MCF 10A (cell line): Measurements from ENCODE around the gene FAM111A. TPM values are rescaled to one million over a fixed set of nuclear protein-coding genes. Genes with fewer than 3 reads are reported as not detected.

Experiments
- BruUV-seq: library from RNA; stranded (reverse); fragments of 400-500 nt; replicated peaks from 2 replicates; lab custom pipeline; 2021; lab: Mats Ljungman, UMichigan
- CTCF ChIA-PET: fragments of 300-600 bp; sonication (Branson Sonifier 250); formaldehyde crosslinking; extraction: SDS; loops from one replicate; lab custom pipeline; 2021; ENCODE audit warnings: antibody characterized with exemption, inconsistent platforms; lab: Yijun Ruan, JAX
- POLR2A ChIA-PET: fragments of 300-600, 350-650 bp; sonication (Branson Sonifier 250); formaldehyde crosslinking; extraction: SDS; loops from one replicate; lab custom pipeline; 2020; ENCODE audit warnings: antibody characterized with exemption, inconsistent platforms; lab: Yijun Ruan, JAX
- DNase-seq: peaks from one replicate; pipeline ENCODE4 v3.0.0-alpha.2; 2018; ENCODE audit not compliant: unreplicated experiment
- H3K27ac Mint-ChIP-seq: one replicate; pipeline ENCODE4 v1.8.0; 2022; ENCODE audit warnings: mild to moderate bottlenecking, low read depth, mixed read lengths; ENCODE audit not compliant: unreplicated experiment
- H3K27me3 Mint-ChIP-seq: one replicate; pipeline ENCODE4 v1.8.0; 2022; ENCODE audit warnings: mixed read lengths; ENCODE audit not compliant: insufficient read depth, unreplicated experiment
- H3K36me3 Mint-ChIP-seq: one replicate; pipeline ENCODE4 v1.8.0; 2022; ENCODE audit warnings: mild to moderate bottlenecking, moderate library complexity, mixed read lengths; ENCODE audit not compliant: insufficient read depth, unreplicated experiment
- H3K4me1 Mint-ChIP-seq: one replicate; pipeline ENCODE4 v1.8.0; 2022; ENCODE audit warnings: mixed read lengths; ENCODE audit not compliant: insufficient read depth, unreplicated experiment
- H3K4me3 Mint-ChIP-seq: one replicate; pipeline ENCODE4 v1.8.0; 2022; ENCODE audit warnings: mild to moderate bottlenecking, moderate library complexity, mixed read lengths; ENCODE audit not compliant: unreplicated experiment
- H3K9me3 Mint-ChIP-seq: one replicate; pipeline ENCODE4 v1.8.0; 2022; ENCODE audit warnings: mixed read lengths; ENCODE audit not compliant: unreplicated experiment
- CTCF ChIP-seq: fragments of 200-600 bp; IDR thresholded peaks from one replicate; pipeline ENCODE4 v1.8.0; 2022; ENCODE audit warnings: antibody characterized with exemption, mild to moderate bottlenecking; ENCODE audit not compliant: unreplicated experiment
- intact Hi-C: fragments of 100-400 bp; cut with micrococcal nuclease; formaldehyde crosslinking; loops from 2 replicates; pipeline ENCODE4 v1.14.1; 2022
- total RNA-seq: library from RNA; stranded (reverse); gene quantifications from 2 replicates; pipeline ENCODE4 v1.2.3, GENCODE V29; 2022

Gene FAM111A
- total RNA-seq, 1 experiment from 2014 or later, result 27.7 TPM

GRCh38 chr11:59185386-59185945 is 42.8 kb downstream of the FAM111A start:
- no peak overlapping the region for H3K4me3 Mint-ChIP-seq
- H3K27me3 Mint-ChIP-seq, result no peaks in the 10 kb centered on the region
- no peak overlapping the region for H3K27ac Mint-ChIP-seq
- intact Hi-C loops, result no loop called here
- BruUV-seq, result no TSS peak
- TF ChIP-seq CTCF, result no peak
- H3K36me3 Mint-ChIP-seq, result peaks cover 14% of the 10 kb centered on the region
- no peaks in the 10 kb centered on the region for H3K9me3 Mint-ChIP-seq
- CTCF ChIA-PET, result interaction anchor here (0.6 to 27.3 kb wide), 11 partner anchors 9 to 1849 kb away, joined by 3 to 530 read pairs (median 4); partner anchors contain the start of gene DTX4
- no peak for DNase-seq
- peaks cover 14% of the 10 kb centered on the region for H3K4me1 Mint-ChIP-seq
- POLR2A ChIA-PET, result interaction anchor here (4.3 kb wide), 1 partner anchor 12 kb away, joined by 39 read pairs; the partner anchor contains the start of gene DTX4

- CTCF ChIA-PET, result interaction anchor here (0.5 to 27.3 kb wide), 15 partner anchors 8 to 1849 kb away, joined by 3 to 530 read pairs (median 4); partner anchors contain the start of gene DTX4
- intact Hi-C loops, result loop anchor here (2.0 kb wide), 1 partner anchor 15 kb away; no protein-coding TSS in a partner anchor
- peak; percentile 61 for TF ChIP-seq CTCF
- POLR2A ChIA-PET, result interaction anchor here (0.7 to 4.3 kb wide), 2 partner anchors 13 to 44 kb away, joined by 3 to 39 read pairs; partner anchors contain the start of genes DTX4 and FAM111A
- no TSS peak for BruUV-seq
- Mint-ChIP-seq H3K9me3 (no peaks in the 10 kb centered on the region), H3K27me3 (no peaks in the 10 kb centered on the region), H3K4me1 (peaks cover 14% of the 10 kb centered on the region), H3K36me3 (peaks cover 20% of the 10 kb centered on the region), H3K27ac (no peak overlapping the region), H3K4me3 (no peak overlapping the region)
- DNase-seq, result peak; percentile 55
Observed at GRCh38 chr11:59186130-59186594, 43.5 kb downstream of the FAM111A start.

GRCh38 chr11:59187035-59187434 is 44.4 kb downstream of the FAM111A start:
- Mint-ChIP-seq H3K27me3 (no peaks in the 10 kb centered on the region), H3K27ac (no peak overlapping the region), H3K9me3 (no peaks in the 10 kb centered on the region), H3K36me3 (peaks cover 29% of the 10 kb centered on the region), H3K4me3 (no peak overlapping the region), H3K4me1 (peaks cover 14% of the 10 kb centered on the region)
- ChIA-PET POLR2A (interaction anchor here (0.5 to 4.3 kb wide), 3 partner anchors 14 to 879 kb away, joined by 3 to 39 read pairs (median 3); partner anchors contain the start of genes DTX4 and FAM111A), CTCF (interaction anchor here (0.6 to 27.3 kb wide), 9 partner anchors 9 to 85 kb away, joined by 3 to 530 read pairs (median 4); partner anchors contain the start of genes DTX4 and MPEG1)
- no peak for TF ChIP-seq CTCF
- DNase-seq, result no peak
- intact Hi-C loops, result loop anchor here (2.0 kb wide), 1 partner anchor 16 kb away; no protein-coding TSS in a partner anchor
- no TSS peak for BruUV-seq

- no peak for TF ChIP-seq CTCF
- Mint-ChIP-seq H3K27me3 (no peaks in the 10 kb centered on the region), H3K36me3 (peaks cover 31% of the 10 kb centered on the region), H3K4me1 (peaks cover 14% of the 10 kb centered on the region), H3K9me3 (no peaks in the 10 kb centered on the region), H3K4me3 (no peak overlapping the region), H3K27ac (no peak overlapping the region)
- DNase-seq, result peak; percentile 46
- BruUV-seq, result no TSS peak
- intact Hi-C loops, result loop anchor here (2.0 kb wide), 1 partner anchor 17 kb away; no protein-coding TSS in a partner anchor
- ChIA-PET POLR2A (interaction anchor here (4.3 kb wide), 1 partner anchor 14 kb away, joined by 39 read pairs; the partner anchor contains the start of gene DTX4), CTCF (interaction anchor here (0.6 to 27.3 kb wide), 9 partner anchors 8 to 324 kb away, joined by 3 to 530 read pairs (median 4); partner anchors contain the start of genes DTX4, MPEG1 and OR4D9)
Observed at GRCh38 chr11:59187587-59187986, 44.9 kb downstream of the FAM111A start.
